Vagina (tissue), 2 donors: ENCODE results near the gene B4GALT7. TPM values are rescaled to one million over a fixed set of nuclear protein-coding genes. Genes with fewer than 3 reads are reported as not detected.

Experiments used
- DNase-seq, 2 donors: peaks; one replicate each; pipeline ENCODE4 v3.0.0-alpha.2; 2017; ENCODE audit errors: extremely low spot score in 2 of 2
- H3K27ac ChIP-seq: fragments of 200-600 bp; sonication (generic); one replicate; pipeline ENCODE4 v1.5.1; 2019
- H3K27me3 ChIP-seq: fragments of 200-600 bp; sonication (generic); one replicate; pipeline ENCODE4 v1.5.1; 2019
- H3K36me3 ChIP-seq, 2 donors: fragments of 200-600 bp; sonication (generic); one replicate each; pipeline ENCODE4 v1.5.1; 2017 to 2019
- H3K4me1 ChIP-seq: fragments of 200-600 bp; sonication (generic); one replicate; pipeline ENCODE4 v1.5.1; 2019
- H3K4me3 ChIP-seq, 2 donors: fragments of 200-600 bp; sonication (generic); 1 replicate in 1 of 2; 2 replicates in 1 of 2; pipeline ENCODE4 v1.5.1; 2016 to 2019
- H3K9me3 ChIP-seq: fragments of 200-600 bp; sonication (generic); one replicate; pipeline ENCODE4 v1.5.1; 2019
- CTCF ChIP-seq, 3 experiments: fragments of 450-650 bp in 2 of 3; fragments of 200-600 bp in 1 of 3; sonication (generic) in 1 of 3; IDR thresholded peaks; one replicate each; pipeline ENCODE4 v1.5.1; 2017 to 2019; ENCODE audit warnings: antibody characterized with exemption in 3 of 3, mild to moderate bottlenecking in 2 of 3, moderate library complexity in 2 of 3
- POLR2A ChIP-seq, 2 donors: fragments of 450-650 bp; IDR thresholded peaks; one replicate each; pipeline ENCODE4 v1.6.1; 2017; ENCODE audit warnings: antibody characterized with exemption in 2 of 2, mild to moderate bottlenecking in 2 of 2, moderate library complexity in 2 of 2
- POLR2AphosphoS5 ChIP-seq, 2 donors: sonication (generic); formaldehyde crosslinking; IDR thresholded peaks; one replicate each; pipeline ENCODE4 v1.9.0; 2017; ENCODE audit warnings: antibody characterized with exemption in 2 of 2, mild to moderate bottlenecking in 2 of 2, low read depth in 1 of 2; ENCODE audit not compliant: insufficient read depth in 1 of 2
- intact Hi-C: fragments of 100-400 bp; cut with DNase I; formaldehyde crosslinking; loops from one replicate; pipeline ENCODE4 v1.15.1; 2023
- total RNA-seq: library from RNA; depleted of rRNA; stranded (reverse); fragments of >200 nt; gene quantifications from one replicate; pipeline ENCODE4 v1.2.3, GENCODE V29; 2016

The B4GALT7 gene
- total RNA-seq, result 19.4 TPM

GRCh38 chr5:177599731-177600507 lies at the start of gene B4GALT7:
B4GALT7 (plus strand) TSS chr5:177600132; CDS start chr5:177600211, 79 bp downstream.
- intact Hi-C loops, result no loop called here
- Histone ChIP-seq H3K4me1 (peaks cover 33% of the 10 kb centered on the region), H3K9me3 (no peaks in the 10 kb centered on the region), H3K27me3 (no peaks in the 10 kb centered on the region), H3K4me3 (peak within 1 kb of the TSS; percentile 88 to 89), H3K36me3 (peaks cover 0 to 18% of the 10 kb centered on the region in 2 donors), H3K27ac (peak within 1 kb of the TSS; percentile 94)
- DNase-seq, result no peak
- peak in 1 of 2 donors; percentile 81 for TF ChIP-seq POLR2A (IDR thresholded peaks at IDR 0.05)
- TF ChIP-seq CTCF (IDR thresholded peaks at IDR 0.05), result no peak
- TF ChIP-seq POLR2AphosphoS5 (IDR thresholded peaks at IDR 0.05; ENCODE audit: insufficient read depth in 1 of 2, low read depth in 1 of 2), result peak in 1 of 2 donors; percentile 52

DNA sequence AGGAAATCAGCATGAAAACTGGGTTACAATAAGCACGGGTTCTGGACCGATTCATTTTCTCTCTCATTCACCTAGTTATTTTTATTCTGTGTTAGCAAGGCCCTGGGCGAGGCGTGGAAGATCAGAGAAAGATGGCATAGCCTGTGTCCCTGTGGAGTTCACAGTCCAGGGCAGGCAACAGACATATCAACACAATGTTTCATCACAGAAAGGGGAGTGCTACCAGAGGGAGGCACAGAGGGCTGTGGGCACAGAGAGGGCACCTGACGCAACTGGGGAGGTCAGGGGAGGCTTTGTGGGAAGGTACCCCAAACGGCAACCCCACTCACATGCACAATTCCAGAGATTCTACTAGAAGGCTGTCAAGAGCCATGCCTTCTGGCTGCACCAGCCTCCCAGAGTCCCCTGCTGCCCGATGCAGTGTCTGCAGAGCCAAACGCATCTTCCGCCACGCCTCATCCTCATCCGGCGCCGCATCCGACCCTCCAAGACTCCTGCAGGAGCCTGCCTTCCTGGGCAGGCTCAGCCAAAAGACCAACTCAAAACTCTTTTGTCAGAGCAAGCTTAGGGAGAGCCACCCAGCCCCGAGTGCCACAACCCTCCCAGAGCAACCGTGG lies 47.0 kb upstream of the B4GALT7 start:
- DNase-seq, result no peak
- Histone ChIP-seq H3K4me1 (peaks cover 53% of the 10 kb centered on the region), H3K4me3 (peak overlapping the region; percentile 92 to 93), H3K36me3 (peaks cover 0 to 3% of the 10 kb centered on the region in 2 donors), H3K27me3 (no peaks in the 10 kb centered on the region), H3K27ac (peak overlapping the region; percentile 86), H3K9me3 (no peaks in the 10 kb centered on the region)
- TF ChIP-seq POLR2AphosphoS5 (IDR thresholded peaks at IDR 0.05; ENCODE audit: insufficient read depth in 1 of 2, low read depth in 1 of 2) (no peak), CTCF (IDR thresholded peaks at IDR 0.05) (no peak), POLR2A (IDR thresholded peaks at IDR 0.05) (no peak)
- intact Hi-C loops, result no loop called here

DNA sequence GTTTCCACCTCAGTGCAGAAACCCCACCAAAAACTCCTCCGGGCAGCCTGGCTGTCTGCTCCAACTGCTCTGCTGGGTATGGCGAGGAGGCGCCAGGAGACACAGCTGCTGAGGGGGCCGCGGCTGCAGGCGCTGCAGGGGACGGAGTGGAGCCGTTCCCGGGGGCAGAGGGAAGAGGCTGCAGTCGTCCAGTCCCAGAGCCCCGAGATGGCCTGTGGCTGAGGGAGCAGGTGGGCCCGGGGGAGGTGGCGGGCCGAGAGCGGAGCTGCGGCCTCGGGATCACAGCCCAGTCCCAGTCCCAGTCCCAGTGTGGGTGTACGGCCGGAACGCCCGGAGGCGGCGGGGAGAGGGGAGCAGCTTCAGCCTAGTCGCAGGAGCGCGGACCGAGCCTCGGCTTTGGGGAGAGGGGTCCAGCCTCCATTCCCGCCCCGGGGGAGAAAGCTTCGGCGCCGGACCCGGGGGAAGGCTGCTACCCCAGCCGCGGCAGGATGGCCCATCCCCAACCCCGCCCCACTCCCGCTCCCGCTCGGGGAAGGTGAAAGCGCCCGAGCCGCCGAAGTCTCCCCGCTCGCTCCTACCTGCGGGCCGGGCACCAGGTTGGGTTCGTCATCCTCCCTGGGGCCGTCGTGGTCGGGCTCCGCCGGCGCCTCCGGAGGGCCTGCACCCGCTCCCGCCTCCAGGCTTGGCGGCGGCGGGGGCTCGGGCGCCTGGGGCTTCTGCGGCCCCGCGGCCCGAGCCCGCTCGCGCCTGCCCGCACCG lies 46.1 kb upstream of the B4GALT7 start:
- Histone ChIP-seq H3K27me3 (no peaks in the 10 kb centered on the region), H3K4me3 (peak overlapping the region; percentile 92 to 93), H3K4me1 (peaks cover 44% of the 10 kb centered on the region), H3K9me3 (no peaks in the 10 kb centered on the region), H3K36me3 (peaks cover 0 to 3% of the 10 kb centered on the region in 2 donors), H3K27ac (peak overlapping the region; percentile 86)
- intact Hi-C loops, result no loop called here
- TF ChIP-seq POLR2A (IDR thresholded peaks at IDR 0.05), result no peak
- TF ChIP-seq POLR2AphosphoS5 (IDR thresholded peaks at IDR 0.05; ENCODE audit: insufficient read depth in 1 of 2, low read depth in 1 of 2), result peak in 1 of 2 donors; percentile 21
- DNase-seq, result no peak

GRCh38 chr5:177554474-177555111 lies 45.3 kb upstream of the B4GALT7 start, which contains the start of gene FAM193B:
FAM193B (minus strand) TSS chr5:177554563; CDS start chr5:177554458, 105 bp downstream.
- Histone ChIP-seq H3K27ac (peak within 1 kb of the TSS; percentile 86), H3K4me1 (peaks cover 37% of the 10 kb centered on the region), H3K27me3 (no peaks in the 10 kb centered on the region), H3K9me3 (no peaks in the 10 kb centered on the region), H3K36me3 (peaks cover 0 to 3% of the 10 kb centered on the region in 2 donors), H3K4me3 (peak within 1 kb of the TSS; percentile 92 to 93)
- DNase-seq, result no peak
- intact Hi-C loops, result no loop called here
- TF ChIP-seq POLR2AphosphoS5 (IDR thresholded peaks at IDR 0.05; ENCODE audit: insufficient read depth in 1 of 2, low read depth in 1 of 2) (peak; percentile 61 to 87), CTCF (IDR thresholded peaks at IDR 0.05) (no peak), POLR2A (IDR thresholded peaks at IDR 0.05) (no peak)

- Histone ChIP-seq H3K9me3 (no peaks in the 10 kb centered on the region), H3K27ac (no peak overlapping the region), H3K27me3 (no peaks in the 10 kb centered on the region), H3K36me3 (peaks cover 0 to 3% of the 10 kb centered on the region in 2 donors), H3K4me1 (peaks cover 33% of the 10 kb centered on the region), H3K4me3 (peak overlapping the region in 1 of 2 donors; percentile 93)
- intact Hi-C loops, result no loop called here
- TF ChIP-seq POLR2AphosphoS5 (IDR thresholded peaks at IDR 0.05; ENCODE audit: insufficient read depth in 1 of 2, low read depth in 1 of 2) (no peak), CTCF (IDR thresholded peaks at IDR 0.05) (no peak), POLR2A (IDR thresholded peaks at IDR 0.05) (no peak)
- no peak for DNase-seq
Observed at GRCh38 chr5:177555228-177555627, 44.7 kb upstream of the B4GALT7 start.
